ENCODE results near the gene INS. TPM values are rescaled to one million over a fixed set of nuclear protein-coding genes. Genes with fewer than 3 reads are reported as not detected.

Gene INS
- total RNA-seq, 4 donors from 2014 or later: not detected

DNA sequence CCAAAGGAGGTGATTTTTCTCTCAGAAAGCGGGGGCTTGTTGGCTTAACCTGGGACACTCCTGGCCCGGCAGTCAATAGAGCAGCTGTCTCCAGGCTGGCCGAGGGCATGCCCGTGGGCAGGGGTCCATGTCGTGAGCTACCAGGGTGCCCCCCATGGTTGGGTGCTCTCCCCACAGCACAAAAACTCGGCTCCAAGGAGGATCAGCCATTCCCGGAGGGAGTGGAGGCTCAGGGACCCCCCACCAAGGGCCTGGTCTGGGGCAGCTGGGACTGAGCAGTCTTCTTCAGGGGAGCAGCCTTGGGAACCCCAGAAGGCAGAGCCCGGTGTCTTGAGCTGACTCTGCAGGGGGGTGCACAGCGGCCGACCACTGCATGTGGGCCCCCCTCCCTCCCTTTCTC is 31.4 kb upstream of the INS start:
- H3K36me3 ChIP-seq: no peaks in the 10 kb centered on the region
- peaks cover 0 to 68% (median 0%) of the 10 kb centered on the region in 4 donors for H3K27me3 ChIP-seq
- TF ChIP-seq POLR2AphosphoS5 (IDR thresholded peaks at IDR 0.05) (no peak), CTCF (IDR thresholded peaks at IDR 0.05) (no peak), POLR2A (IDR thresholded peaks at IDR 0.05; ENCODE audit: low read depth) (no peak)
- H3K4me1 ChIP-seq: peaks cover 0 to 4% (median 0%) of the 10 kb centered on the region in 4 donors
- no peak overlapping the region for H3K4me3 ChIP-seq
- no peak overlapping the region for H3K27ac ChIP-seq (replicated peaks in 1 of 4)
- DNase-seq (ENCODE audit: extremely low spot score): no peak
- WGBS: 90% methylated on average over 7 of the region's 10 CpGs
- H3K9me3 ChIP-seq: no peaks in the 10 kb centered on the region
- intact Hi-C loops (cut with DNase I): loop anchor here (10.0 kb wide), 1 partner anchor 342 kb away; no protein-coding TSS in a partner anchor

DNA sequence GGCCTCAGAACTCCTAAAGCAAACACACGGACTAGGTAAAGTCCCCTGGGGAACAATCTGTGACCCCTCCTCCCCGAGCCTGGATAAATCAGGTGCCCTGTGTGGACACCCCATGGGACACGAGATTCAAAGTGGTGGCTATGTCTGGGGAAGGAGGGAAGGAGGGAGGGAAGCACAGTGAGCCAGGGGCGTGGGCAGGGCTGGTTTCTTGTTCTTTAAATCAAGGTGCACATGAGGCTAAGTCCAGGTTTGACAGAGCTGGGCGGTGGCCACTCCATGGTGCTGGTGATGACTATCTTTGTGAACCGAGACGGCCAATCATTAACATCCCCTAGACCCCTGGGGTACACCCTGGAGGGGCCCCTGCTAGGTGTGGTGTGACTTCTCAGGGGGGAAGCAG is 30.9 kb upstream of the INS start:
- H3K36me3 ChIP-seq: no peaks in the 10 kb centered on the region
- TF ChIP-seq EP300 (IDR thresholded peaks at IDR 0.05) (no peak), POLR2A (IDR thresholded peaks at IDR 0.05; ENCODE audit: low read depth) (no peak), CTCF (IDR thresholded peaks at IDR 0.05) (no peak), POLR2AphosphoS5 (IDR thresholded peaks at IDR 0.05) (no peak)
- H3K9me3 ChIP-seq: no peaks in the 10 kb centered on the region
- DNase-seq (ENCODE audit: extremely low spot score): no peak
- H3K4me3 ChIP-seq: no peak overlapping the region
- H3K27ac ChIP-seq (replicated peaks in 1 of 4): no peak overlapping the region
- WGBS: 77% methylated on average over 7 of the region's 7 CpGs
- intact Hi-C loops (cut with DNase I): loop anchor here (10.0 kb wide), 1 partner anchor 343 kb away; no protein-coding TSS in a partner anchor
- H3K4me1 ChIP-seq: peaks cover 0 to 4% (median 0%) of the 10 kb centered on the region in 4 donors
- H3K27me3 ChIP-seq: peaks cover 0 to 74% (median 0%) of the 10 kb centered on the region in 4 donors

GRCh38 chr11:2190657-2191471 is 29.9 kb upstream of the INS start:
- Histone ChIP-seq H3K4me1 (peaks cover 0 to 4% (median 0%) of the 10 kb centered on the region in 4 donors), H3K9me3 (no peaks in the 10 kb centered on the region), H3K27ac (replicated peaks in 1 of 4) (no peak overlapping the region), H3K36me3 (no peaks in the 10 kb centered on the region), H3K4me3 (no peak overlapping the region), H3K27me3 (peaks cover 0 to 75% (median under 1%) of the 10 kb centered on the region in 4 donors)
- TF ChIP-seq POLR2A (IDR thresholded peaks at IDR 0.05; ENCODE audit: low read depth) (no peak), EP300 (IDR thresholded peaks at IDR 0.05) (no peak)
- intact Hi-C loops (cut with DNase I): loop anchor here (10.0 kb wide), 1 partner anchor 344 kb away; no protein-coding TSS in a partner anchor
- no peak for DNase-seq (ENCODE audit: extremely low spot score)
- WGBS: 51% methylated on average over 30 of the region's 30 CpGs

DNA sequence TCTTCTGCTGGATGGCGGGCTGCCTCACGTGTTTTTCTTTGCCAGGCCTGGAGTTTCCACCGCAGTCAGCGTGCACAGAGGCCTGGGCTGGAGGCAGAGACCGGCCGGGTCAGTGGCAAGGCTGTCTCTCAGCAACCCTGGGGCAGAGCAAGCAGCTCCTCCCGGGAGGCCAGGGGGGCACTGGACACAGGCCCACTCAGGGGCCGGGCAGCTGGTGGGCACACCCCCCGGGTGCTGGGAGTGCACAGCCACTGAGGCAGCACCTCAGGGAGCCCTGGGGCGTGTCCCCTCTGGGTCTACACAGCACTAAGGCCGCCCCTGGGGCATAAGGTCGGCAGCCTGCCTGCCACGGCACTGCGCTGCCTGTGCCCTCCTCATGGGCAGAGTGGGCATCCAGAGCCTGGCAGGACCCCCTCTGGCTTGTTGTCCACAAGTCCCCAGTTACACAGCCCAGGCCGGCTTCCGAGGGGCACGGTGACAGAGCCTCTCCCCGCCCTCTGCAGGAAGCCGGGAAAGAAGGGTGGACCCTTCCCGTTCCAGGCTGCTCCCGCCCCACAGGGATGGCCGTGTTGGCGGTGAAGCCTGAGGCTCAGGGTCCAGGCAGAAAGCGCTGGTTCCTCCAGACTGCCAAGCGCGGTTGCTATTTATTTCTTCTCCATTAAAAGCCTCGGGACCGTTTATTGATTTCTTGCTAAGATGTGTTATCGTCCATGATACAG is 29.1 kb upstream of the INS start:
- H3K27me3 ChIP-seq: peaks cover 0 to 75% (median 3%) of the 10 kb centered on the region in 4 donors
- H3K4me3 ChIP-seq: no peak overlapping the region
- no peak overlapping the region for H3K27ac ChIP-seq (replicated peaks in 1 of 4)
- DNase-seq (ENCODE audit: extremely low spot score): no peak
- WGBS: 56% methylated on average over 21 of the region's 29 CpGs
- no peak for TF ChIP-seq POLR2AphosphoS5 (IDR thresholded peaks at IDR 0.05)
- no peak for TF ChIP-seq EP300 (IDR thresholded peaks at IDR 0.05)
- no peak for TF ChIP-seq POLR2A (IDR thresholded peaks at IDR 0.05; ENCODE audit: low read depth)
- no peak for TF ChIP-seq CTCF (IDR thresholded peaks at IDR 0.05)
- H3K36me3 ChIP-seq: no peaks in the 10 kb centered on the region
- no peaks in the 10 kb centered on the region for H3K9me3 ChIP-seq
- intact Hi-C loops (cut with DNase I): loop anchor here (10.0 kb wide), 1 partner anchor 345 kb away; no protein-coding TSS in a partner anchor
- peaks cover 0 to 4% (median 0%) of the 10 kb centered on the region in 4 donors for H3K4me1 ChIP-seq

- intact Hi-C loops (cut with DNase I): no loop called here
- TF ChIP-seq POLR2AphosphoS5 (IDR thresholded peaks at IDR 0.05) (no peak), POLR2A (IDR thresholded peaks at IDR 0.05; ENCODE audit: low read depth) (no peak), EP300 (IDR thresholded peaks at IDR 0.05) (no peak)
- Histone ChIP-seq H3K27me3 (peaks cover 0 to 80% (median 3%) of the 10 kb centered on the region in 4 donors), H3K4me3 (no peak overlapping the region), H3K27ac (replicated peaks in 1 of 4) (no peak overlapping the region), H3K4me1 (no peaks in the 10 kb centered on the region), H3K36me3 (no peaks in the 10 kb centered on the region), H3K9me3 (no peaks in the 10 kb centered on the region)
- no peak for DNase-seq (ENCODE audit: extremely low spot score)
- 88% methylated on average over 19 of the region's 19 CpGs for WGBS
Observed at GRCh38 chr11:2188745-2189144, 27.7 kb upstream of the INS start.

All from esophagus muscularis mucosa (tissue), 4 donors.